GM06990 (cell line): Measurements from ENCODE around the gene FAF2.

Source experiments
- DNase-seq: peaks from one replicate; pipeline ENCODE4 v3.0.0-alpha.2; 2011; ENCODE audit not compliant: insufficient read length; ENCODE audit errors: extremely low read depth
- H3K27me3 ChIP-seq: replicated peaks from 2 replicates; pipeline ENCODE4 v1.6.0; 2011; ENCODE audit warnings: low read length; ENCODE audit not compliant: control insufficient read depth, insufficient read depth
- H3K36me3 ChIP-seq: 2 replicates; pipeline ENCODE4 v1.5.1; 2011; ENCODE audit warnings: low read length; ENCODE audit not compliant: control insufficient read depth, insufficient read depth
- H3K4me3 ChIP-seq: replicated peaks from 2 replicates; pipeline ENCODE4 v1.5.1; 2011; ENCODE audit warnings: low read depth, mild to moderate bottlenecking, control low read depth, low read length
- TF ChIP-seq, protein P1 (sequence below): IDR thresholded peaks from 2 replicates; pipeline ENCODE4 v1.5.1; 2011; ENCODE audit warnings: low read length, control low read depth, mild to moderate bottlenecking, inconsistent platforms; ENCODE audit not compliant: insufficient read depth, poor library complexity, severe bottlenecking

FAF2 gene

GRCh38 chr5:176515396-176515795, 67.2 kb downstream of the FAF2 start:
- Histone ChIP-seq H3K4me3 (no peak overlapping the region), H3K27me3 (no peaks in the 10 kb centered on the region), H3K36me3 (no peaks in the 10 kb centered on the region)
- DNase-seq, result no peak
- TF ChIP-seq, protein P1, sequence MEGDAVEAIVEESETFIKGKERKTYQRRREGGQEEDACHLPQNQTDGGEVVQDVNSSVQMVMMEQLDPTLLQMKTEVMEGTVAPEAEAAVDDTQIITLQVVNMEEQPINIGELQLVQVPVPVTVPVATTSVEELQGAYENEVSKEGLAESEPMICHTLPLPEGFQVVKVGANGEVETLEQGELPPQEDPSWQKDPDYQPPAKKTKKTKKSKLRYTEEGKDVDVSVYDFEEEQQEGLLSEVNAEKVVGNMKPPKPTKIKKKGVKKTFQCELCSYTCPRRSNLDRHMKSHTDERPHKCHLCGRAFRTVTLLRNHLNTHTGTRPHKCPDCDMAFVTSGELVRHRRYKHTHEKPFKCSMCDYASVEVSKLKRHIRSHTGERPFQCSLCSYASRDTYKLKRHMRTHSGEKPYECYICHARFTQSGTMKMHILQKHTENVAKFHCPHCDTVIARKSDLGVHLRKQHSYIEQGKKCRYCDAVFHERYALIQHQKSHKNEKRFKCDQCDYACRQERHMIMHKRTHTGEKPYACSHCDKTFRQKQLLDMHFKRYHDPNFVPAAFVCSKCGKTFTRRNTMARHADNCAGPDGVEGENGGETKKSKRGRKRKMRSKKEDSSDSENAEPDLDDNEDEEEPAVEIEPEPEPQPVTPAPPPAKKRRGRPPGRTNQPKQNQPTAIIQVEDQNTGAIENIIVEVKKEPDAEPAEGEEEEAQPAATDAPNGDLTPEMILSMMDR, result no peak

GRCh38 chr5:176517053-176517661, 69.0 kb downstream of the FAF2 start:
- DNase-seq, result no peak
- TF ChIP-seq, protein P1, result no peak
- Histone ChIP-seq H3K27me3 (no peaks in the 10 kb centered on the region), H3K36me3 (no peaks in the 10 kb centered on the region), H3K4me3 (no peak overlapping the region)

GRCh38 chr5:176519810-176520720, 71.9 kb downstream of the FAF2 start:
- no peak for DNase-seq
- H3K36me3 ChIP-seq, result no peaks in the 10 kb centered on the region
- H3K4me3 ChIP-seq, result no peak overlapping the region
- TF ChIP-seq, protein P1, result no peak
- H3K27me3 ChIP-seq, result no peaks in the 10 kb centered on the region

DNA sequence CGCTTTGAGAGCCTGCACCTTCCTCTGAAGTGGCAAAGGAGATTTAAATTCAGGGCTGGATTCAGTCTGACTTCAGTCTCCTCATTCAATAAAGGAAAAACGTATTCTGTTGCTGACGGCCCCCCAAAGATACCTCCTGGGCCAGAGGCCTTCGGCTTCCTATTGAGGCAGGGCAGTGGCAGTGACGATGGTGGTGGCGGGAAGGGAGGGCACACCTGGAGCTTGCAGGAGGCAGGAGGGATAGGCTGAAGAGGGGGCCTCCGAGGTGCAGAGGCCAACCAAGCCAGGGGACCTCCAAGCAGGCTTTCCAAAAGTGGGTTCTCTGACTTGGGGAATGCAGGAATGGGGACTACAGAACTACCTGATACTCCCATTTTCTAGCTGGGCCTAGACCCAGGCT, 73.1 kb downstream of the FAF2 start:
- Histone ChIP-seq H3K36me3 (no peaks in the 10 kb centered on the region), H3K27me3 (no peaks in the 10 kb centered on the region), H3K4me3 (no peak overlapping the region)
- TF ChIP-seq, protein P1, result no peak
- no peak for DNase-seq

- TF ChIP-seq, protein P1, result no peak
Observed at GRCh38 chr5:176521699-176522263, 73.6 kb downstream of the FAF2 start.

More at GRCh38 chr5:176521699-176522263, 73.6 kb downstream of the FAF2 start:
- Histone ChIP-seq H3K27me3 (no peaks in the 10 kb centered on the region), H3K36me3 (no peaks in the 10 kb centered on the region), H3K4me3 (no peak overlapping the region)
- no peak for DNase-seq
